MCF 10A (cell line): Measurements from ENCODE around the gene CRYBG1. TPM values are rescaled to one million over a fixed set of nuclear protein-coding genes. Genes with fewer than 3 reads are reported as not detected.

Experiments used
- BruUV-seq: library from RNA; stranded (reverse); fragments of 400-500 nt; replicated peaks from 2 replicates; lab custom pipeline; 2021; lab: Mats Ljungman, UMichigan
- CTCF ChIA-PET: fragments of 300-600 bp; sonication (Branson Sonifier 250); formaldehyde crosslinking; extraction: SDS; loops from one replicate; lab custom pipeline; 2021; ENCODE audit warnings: antibody characterized with exemption, inconsistent platforms; lab: Yijun Ruan, JAX
- POLR2A ChIA-PET: fragments of 300-600, 350-650 bp; sonication (Branson Sonifier 250); formaldehyde crosslinking; extraction: SDS; loops from one replicate; lab custom pipeline; 2020; ENCODE audit warnings: antibody characterized with exemption, inconsistent platforms; lab: Yijun Ruan, JAX
- DNase-seq: peaks from one replicate; pipeline ENCODE4 v3.0.0-alpha.2; 2018; ENCODE audit not compliant: unreplicated experiment
- H3K27ac Mint-ChIP-seq: one replicate; pipeline ENCODE4 v1.8.0; 2022; ENCODE audit warnings: mild to moderate bottlenecking, low read depth, mixed read lengths; ENCODE audit not compliant: unreplicated experiment
- H3K27me3 Mint-ChIP-seq: one replicate; pipeline ENCODE4 v1.8.0; 2022; ENCODE audit warnings: mixed read lengths; ENCODE audit not compliant: insufficient read depth, unreplicated experiment
- H3K36me3 Mint-ChIP-seq: one replicate; pipeline ENCODE4 v1.8.0; 2022; ENCODE audit warnings: mild to moderate bottlenecking, moderate library complexity, mixed read lengths; ENCODE audit not compliant: insufficient read depth, unreplicated experiment
- H3K4me1 Mint-ChIP-seq: one replicate; pipeline ENCODE4 v1.8.0; 2022; ENCODE audit warnings: mixed read lengths; ENCODE audit not compliant: insufficient read depth, unreplicated experiment
- H3K4me3 Mint-ChIP-seq: one replicate; pipeline ENCODE4 v1.8.0; 2022; ENCODE audit warnings: mild to moderate bottlenecking, moderate library complexity, mixed read lengths; ENCODE audit not compliant: unreplicated experiment
- H3K9me3 Mint-ChIP-seq: one replicate; pipeline ENCODE4 v1.8.0; 2022; ENCODE audit warnings: mixed read lengths; ENCODE audit not compliant: unreplicated experiment
- CTCF ChIP-seq: fragments of 200-600 bp; IDR thresholded peaks from one replicate; pipeline ENCODE4 v1.8.0; 2022; ENCODE audit warnings: antibody characterized with exemption, mild to moderate bottlenecking; ENCODE audit not compliant: unreplicated experiment
- intact Hi-C: fragments of 100-400 bp; cut with micrococcal nuclease; formaldehyde crosslinking; loops from 2 replicates; pipeline ENCODE4 v1.14.1; 2022
- total RNA-seq: library from RNA; stranded (reverse); gene quantifications from 2 replicates; pipeline ENCODE4 v1.2.3, GENCODE V29; 2022

CRYBG1 gene
- total RNA-seq, 1 experiment from 2014 or later: 45.3 TPM

GRCh38 chr6:106534004-106534403, 173.5 kb downstream of the CRYBG1 start:
- H3K27me3 Mint-ChIP-seq: no peaks in the 10 kb centered on the region
- TF ChIP-seq CTCF: no peak
- peaks cover 31% of the 10 kb centered on the region for H3K4me1 Mint-ChIP-seq
- no peak for DNase-seq
- peaks cover 96% of the 10 kb centered on the region for H3K36me3 Mint-ChIP-seq
- peak overlapping the region; percentile 74 for H3K27ac Mint-ChIP-seq
- ChIA-PET CTCF (interaction anchor here (0.6 to 1.6 kb wide), 6 partner anchors 9 to 45 kb away, joined by 3 to 6 read pairs (median 3); no protein-coding TSS in a partner anchor), POLR2A (interaction anchor here (0.8 to 2.6 kb wide), 5 partner anchors 13 to 27 kb away, joined by 3 to 10 read pairs (median 3); no protein-coding TSS in a partner anchor)
- intact Hi-C loops: no loop called here
- H3K9me3 Mint-ChIP-seq: no peaks in the 10 kb centered on the region
- BruUV-seq: no TSS peak
- no peak overlapping the region for H3K4me3 Mint-ChIP-seq

- no peak for DNase-seq
- no peak overlapping the region for H3K4me3 Mint-ChIP-seq
- CTCF ChIA-PET: interaction anchor here (0.6 to 1.6 kb wide), 5 partner anchors 11 to 44 kb away, joined by 3 to 6 read pairs (median 3); no protein-coding TSS in a partner anchor
- peaks cover 92% of the 10 kb centered on the region for H3K36me3 Mint-ChIP-seq
- peaks cover 32% of the 10 kb centered on the region for H3K4me1 Mint-ChIP-seq
- no TSS peak for BruUV-seq
- H3K9me3 Mint-ChIP-seq: no peaks in the 10 kb centered on the region
- no peak for TF ChIP-seq CTCF
- intact Hi-C loops: no loop called here
- POLR2A ChIA-PET: interaction anchor here (1.0 to 2.6 kb wide), 4 partner anchors 12 to 27 kb away, joined by 3 to 10 read pairs (median 4); no protein-coding TSS in a partner anchor
- H3K27me3 Mint-ChIP-seq: no peaks in the 10 kb centered on the region
- peak overlapping the region; percentile 74 for H3K27ac Mint-ChIP-seq
These were observed 174.1 kb downstream of the CRYBG1 start for GRCh38 chr6:106534564-106534982.

- CTCF ChIA-PET: interaction anchor here (1.3 kb wide), 1 partner anchor 11 kb away, joined by 3 read pairs; no protein-coding TSS in a partner anchor
- POLR2A ChIA-PET: interaction anchor here (1.4 to 2.6 kb wide), 2 partner anchors 12 to 25 kb away, joined by 3 to 10 read pairs; no protein-coding TSS in a partner anchor
- Mint-ChIP-seq H3K27me3 (no peaks in the 10 kb centered on the region), H3K4me1 (peaks cover 34% of the 10 kb centered on the region), H3K36me3 (peaks cover 88% of the 10 kb centered on the region), H3K9me3 (no peaks in the 10 kb centered on the region), H3K4me3 (no peak overlapping the region), H3K27ac (peak overlapping the region; percentile 74)
- BruUV-seq: no TSS peak
- intact Hi-C loops: no loop called here
- no peak for TF ChIP-seq CTCF
- DNase-seq: no peak
These were observed 174.5 kb downstream of the CRYBG1 start for GRCh38 chr6:106535012-106535411.

GRCh38 chr6:106536357-106536756, 175.8 kb downstream of the CRYBG1 start:
- POLR2A ChIA-PET: interaction anchor here (0.8 to 1.4 kb wide), 3 partner anchors 11 to 31 kb away, joined by 3 to 5 read pairs (median 4); no protein-coding TSS in a partner anchor
- no peak for DNase-seq
- BruUV-seq: no TSS peak
- no peaks in the 10 kb centered on the region for H3K9me3 Mint-ChIP-seq
- H3K4me3 Mint-ChIP-seq: no peak overlapping the region
- intact Hi-C loops: no loop called here
- CTCF ChIA-PET: interaction anchor here (1.0 kb wide), 1 partner anchor 90 kb away, joined by 3 read pairs; no protein-coding TSS in a partner anchor
- H3K27ac Mint-ChIP-seq: no peak overlapping the region
- H3K36me3 Mint-ChIP-seq: peaks cover 74% of the 10 kb centered on the region
- no peaks in the 10 kb centered on the region for H3K27me3 Mint-ChIP-seq
- H3K4me1 Mint-ChIP-seq: peaks cover 40% of the 10 kb centered on the region
- TF ChIP-seq CTCF: no peak
